ENCODE results near the gene CES2.

The CES2 gene

GRCh38 chr16:66948134-66948836 lies 13.0 kb downstream of the CES2 start:
- no peak for TF ChIP-seq CTCF (IDR thresholded peaks at IDR 0.05; ENCODE audit: low read depth, low read length)
- DNase-seq (ENCODE audit: low read depth in 2 of 2): no peak
- H3K4me3 ChIP-seq (replicated peaks in 1 of 2; ENCODE audit: low read depth in 2 of 2, low read length in 2 of 2): peak overlapping the region; percentile 51 to 57

DNA sequence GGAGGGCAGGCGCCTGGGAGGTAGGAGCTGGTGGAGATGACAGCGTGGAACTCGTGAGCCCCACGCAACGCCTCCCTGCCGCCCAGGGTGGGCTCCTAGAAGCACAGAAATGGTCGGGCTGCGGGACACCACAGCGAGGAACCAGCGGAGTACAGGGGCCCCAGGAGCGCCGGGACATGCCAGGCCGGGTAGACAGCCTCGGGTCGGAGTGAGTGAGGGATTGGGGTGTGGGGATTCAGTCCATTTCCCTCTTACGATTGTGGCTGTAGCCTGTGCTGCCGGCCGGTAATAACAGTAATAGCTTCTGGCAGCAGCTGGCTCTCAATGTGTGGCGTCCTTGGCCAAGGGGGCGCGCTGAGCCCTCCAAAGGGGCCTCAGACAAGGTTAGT lies 13.5 kb downstream of the CES2 start:
- H3K4me3 ChIP-seq (replicated peaks in 1 of 2; ENCODE audit: low read depth in 2 of 2, low read length in 2 of 2): peak overlapping the region; percentile 51 to 57
- no peak for TF ChIP-seq CTCF (IDR thresholded peaks at IDR 0.05; ENCODE audit: low read depth, low read length)
- no peak for DNase-seq (ENCODE audit: low read depth in 2 of 2)

DNA sequence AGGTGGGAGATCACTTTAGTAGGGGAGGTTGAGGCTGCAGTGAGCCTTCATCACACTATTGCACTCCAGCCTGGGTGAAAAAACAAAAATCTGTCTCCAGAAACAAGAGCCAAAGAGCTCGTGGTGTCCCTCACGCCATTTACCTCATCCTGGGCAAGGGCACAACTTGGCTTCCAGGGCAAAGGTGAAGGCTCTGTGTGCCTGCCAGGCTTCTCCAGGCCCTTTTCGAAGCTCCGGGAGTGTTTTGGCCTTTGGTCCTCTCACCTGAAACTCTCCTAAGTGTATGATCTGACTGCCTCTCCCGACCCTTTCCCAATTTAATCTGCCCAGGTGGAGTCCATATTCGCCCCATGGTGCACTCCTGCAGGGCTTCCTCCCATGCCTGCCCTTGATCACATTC lies 14.2 kb downstream of the CES2 start:
- TF ChIP-seq CTCF (IDR thresholded peaks at IDR 0.05; ENCODE audit: low read depth, low read length): no peak
- DNase-seq (ENCODE audit: low read depth in 2 of 2): no peak
- H3K4me3 ChIP-seq (replicated peaks in 1 of 2; ENCODE audit: low read depth in 2 of 2, low read length in 2 of 2): no peak overlapping the region

- DNase-seq (ENCODE audit: low read depth in 2 of 2): no peak
- no peak for TF ChIP-seq CTCF (IDR thresholded peaks at IDR 0.05; ENCODE audit: low read depth, low read length)
- H3K4me3 ChIP-seq (replicated peaks in 1 of 2; ENCODE audit: low read depth in 2 of 2, low read length in 2 of 2): no peak overlapping the region
These were observed 15.1 kb downstream of the CES2 start for GRCh38 chr16:66950437-66950836.

- TF ChIP-seq CTCF (IDR thresholded peaks at IDR 0.05; ENCODE audit: low read depth, low read length): no peak
- no peak for DNase-seq (ENCODE audit: low read depth in 2 of 2)
- H3K4me3 ChIP-seq (replicated peaks in 1 of 2; ENCODE audit: low read depth in 2 of 2, low read length in 2 of 2): no peak overlapping the region
These were observed 15.9 kb downstream of the CES2 start for GRCh38 chr16:66950971-66951790.

GRCh38 chr16:66952430-66953110 lies 17.3 kb downstream of the CES2 start:
- no peak for TF ChIP-seq CTCF (IDR thresholded peaks at IDR 0.05; ENCODE audit: low read depth, low read length)
- H3K4me3 ChIP-seq (replicated peaks in 1 of 2; ENCODE audit: low read depth in 2 of 2, low read length in 2 of 2): no peak overlapping the region
- DNase-seq (ENCODE audit: low read depth in 2 of 2): no peak

All from cardiac fibroblast (primary cell).